NCI-H2107 treated with DMSO at 0.1 percent for 48 hours (cell line): ENCODE data around the gene NEK10.

ENCODE experiments used
- DNase-seq: peaks from one replicate; lab custom pipeline; 2025; ENCODE audit not compliant: unreplicated experiment; lab: John Stamatoyannopoulos, UW

The NEK10 gene

DNA sequence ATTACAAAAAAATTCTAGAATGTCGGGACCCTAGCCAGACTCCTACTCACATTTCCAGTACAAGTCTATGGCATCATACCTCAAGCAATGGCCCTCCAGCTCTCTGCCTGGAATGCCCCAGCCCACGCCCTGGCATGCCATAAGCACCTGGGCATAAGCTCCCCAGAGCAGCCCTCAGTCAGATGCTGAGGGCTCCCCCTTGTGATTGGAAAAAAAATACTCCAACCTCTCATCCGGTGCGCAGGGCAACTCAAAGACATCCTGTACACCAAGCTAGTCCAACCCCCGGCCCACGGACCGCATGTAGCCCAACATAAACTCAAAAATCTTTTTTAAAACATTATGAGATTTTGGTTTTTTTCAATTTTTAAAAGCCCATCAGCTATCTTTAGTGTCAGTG lies 115.4 kb downstream of the NEK10 start:
- peak; percentile 1 for DNase-seq

DNA sequence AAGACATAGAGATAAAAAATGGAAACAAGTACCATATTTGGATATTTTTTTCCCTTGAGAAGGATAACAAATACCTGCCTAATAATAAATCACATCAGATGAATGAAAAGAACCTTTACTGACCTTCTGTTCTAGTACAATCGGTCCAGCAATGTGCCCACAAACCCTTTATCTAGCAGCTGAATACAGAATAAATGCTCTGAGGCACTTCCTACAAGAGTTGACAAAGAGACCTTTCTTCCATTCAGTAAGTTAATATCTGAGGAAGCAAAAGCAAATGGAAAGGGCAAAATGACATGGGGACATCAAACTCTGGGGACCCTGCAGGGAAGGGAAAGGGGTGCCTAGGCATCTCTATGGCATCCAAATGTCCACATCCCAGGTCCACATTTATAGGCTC lies 115.8 kb downstream of the NEK10 start:
- DNase-seq: no peak

GRCh38 chr3:27252646-27253045 lies 116.5 kb downstream of the NEK10 start:
- no peak for DNase-seq

DNA sequence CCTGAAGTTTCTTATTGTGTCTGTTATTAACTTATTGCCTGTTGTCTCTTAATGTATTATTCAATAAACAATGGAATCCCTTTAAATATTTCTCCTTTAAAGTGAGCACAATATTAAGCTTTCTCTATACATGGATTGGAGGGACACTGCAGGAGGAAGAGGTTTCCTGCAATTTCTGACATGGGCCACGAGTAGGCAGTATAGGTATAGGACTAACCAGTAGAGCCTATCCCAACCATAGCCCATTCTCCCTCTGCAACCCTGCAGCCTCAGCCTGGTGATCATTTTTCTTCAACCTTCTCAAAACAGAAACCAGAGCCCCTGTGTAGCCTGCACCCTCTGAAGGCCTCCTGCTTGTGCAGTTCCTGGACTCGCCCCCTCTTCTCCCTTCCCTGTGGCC lies 124.8 kb downstream of the NEK10 start:
- no peak for DNase-seq

GRCh38 chr3:27239951-27240350 lies 129.2 kb downstream of the NEK10 start:
- no peak for DNase-seq

DNA sequence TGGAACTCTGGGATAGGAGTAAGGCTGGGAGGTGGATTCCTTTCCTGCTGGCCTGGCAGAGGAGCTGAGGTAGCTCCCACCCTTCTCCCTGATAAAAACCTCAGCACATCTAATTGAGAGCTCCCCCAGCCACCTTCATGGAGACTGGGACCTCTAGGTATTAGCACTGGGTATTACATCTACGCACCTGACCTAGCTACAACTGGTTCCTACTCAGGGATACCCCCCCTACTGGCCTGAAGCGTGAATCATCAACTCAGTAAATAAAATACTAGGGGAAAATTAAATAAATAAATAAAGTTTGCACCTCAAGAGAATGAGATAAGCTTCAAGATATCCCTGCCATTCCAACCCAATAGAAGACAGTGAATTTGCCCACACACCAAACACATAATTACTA lies 140.4 kb downstream of the NEK10 start:
- no peak for DNase-seq

DNA sequence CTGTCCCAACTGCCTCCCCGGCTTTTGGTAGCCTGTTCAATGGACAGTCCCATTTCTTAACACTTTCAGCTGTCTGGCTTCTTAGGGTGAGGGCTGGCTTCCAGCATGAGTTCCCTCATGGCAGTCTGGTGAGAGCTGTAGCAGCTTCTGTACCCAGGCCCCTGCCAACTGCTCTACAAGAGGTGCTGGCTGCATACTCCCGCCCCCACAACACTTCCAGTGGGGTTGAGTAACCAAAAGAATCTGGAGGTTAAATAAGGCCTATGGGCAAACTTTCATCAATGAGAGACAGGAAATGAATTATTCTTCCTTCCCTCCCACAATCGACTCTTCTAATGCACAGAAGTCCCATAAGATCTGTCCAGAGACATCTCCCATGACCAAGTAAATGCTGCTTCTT lies 145.0 kb downstream of the NEK10 start:
- DNase-seq: no peak

GRCh38 chr3:27221264-27221932 lies 147.8 kb downstream of the NEK10 start:
- DNase-seq: no peak

GRCh38 chr3:27220166-27220565 lies 149.0 kb downstream of the NEK10 start:
- DNase-seq: no peak

DNA sequence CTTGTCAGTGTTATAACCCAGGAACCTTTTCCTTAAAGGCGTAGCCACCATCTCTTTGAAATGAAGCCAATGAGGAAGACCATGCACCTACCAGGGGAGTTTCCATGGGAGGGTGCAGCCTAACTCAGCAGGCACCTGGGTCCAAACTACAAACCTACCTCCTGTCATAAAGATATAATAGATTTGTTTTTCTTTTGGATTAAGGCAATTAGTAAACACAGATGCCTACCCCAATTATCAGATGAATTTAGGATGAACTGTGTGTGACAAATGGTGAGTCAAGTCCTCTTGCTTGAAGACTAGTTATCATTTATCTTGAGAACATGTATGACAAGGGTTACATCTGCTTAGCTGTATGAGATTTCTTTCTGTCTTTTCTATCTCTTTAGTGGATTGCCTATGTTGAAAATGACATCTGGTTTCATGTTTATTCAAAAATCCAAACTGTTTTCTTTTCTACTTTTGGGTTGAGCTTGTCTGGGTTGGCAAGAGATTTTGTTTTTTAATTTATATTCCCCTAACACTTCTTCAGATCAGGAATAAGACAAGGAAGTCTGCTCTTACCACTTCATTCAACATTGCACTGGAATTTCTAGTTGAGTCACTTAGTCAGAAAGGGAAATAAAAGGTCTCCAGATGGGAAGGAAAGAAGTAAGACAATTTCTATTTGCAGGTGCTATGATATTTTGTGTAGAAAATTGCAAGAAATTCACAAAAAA lies 149.9 kb downstream of the NEK10 start:
- DNase-seq: no peak

DNA sequence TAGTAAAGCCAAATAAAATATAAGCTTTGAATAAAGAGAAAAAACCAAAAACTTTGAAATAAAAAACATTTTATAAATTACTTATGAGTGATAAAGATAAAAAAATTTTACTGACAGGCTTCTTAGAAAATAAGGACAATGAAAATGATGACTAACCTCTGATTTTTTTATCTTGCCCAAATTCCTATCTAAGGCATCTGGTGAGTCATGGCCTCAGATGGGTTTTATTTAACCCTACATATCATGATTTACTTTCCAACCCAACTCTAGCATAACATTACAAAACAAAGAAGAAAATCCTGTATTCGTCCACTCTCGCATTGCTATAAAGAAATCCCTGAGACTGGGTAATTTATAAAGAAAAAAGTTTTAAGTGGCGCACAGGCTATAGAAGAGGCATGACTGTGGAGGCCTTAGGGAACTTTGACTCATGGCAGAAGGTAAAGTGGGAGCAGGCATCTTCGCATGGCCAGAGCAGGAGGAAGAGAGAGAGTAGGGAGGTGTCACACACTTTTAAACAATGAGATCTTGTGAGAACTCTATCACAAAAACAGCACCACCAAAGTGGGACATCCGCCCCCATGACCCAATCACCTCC lies 152.1 kb downstream of the NEK10 start:
- no peak for DNase-seq

DNA sequence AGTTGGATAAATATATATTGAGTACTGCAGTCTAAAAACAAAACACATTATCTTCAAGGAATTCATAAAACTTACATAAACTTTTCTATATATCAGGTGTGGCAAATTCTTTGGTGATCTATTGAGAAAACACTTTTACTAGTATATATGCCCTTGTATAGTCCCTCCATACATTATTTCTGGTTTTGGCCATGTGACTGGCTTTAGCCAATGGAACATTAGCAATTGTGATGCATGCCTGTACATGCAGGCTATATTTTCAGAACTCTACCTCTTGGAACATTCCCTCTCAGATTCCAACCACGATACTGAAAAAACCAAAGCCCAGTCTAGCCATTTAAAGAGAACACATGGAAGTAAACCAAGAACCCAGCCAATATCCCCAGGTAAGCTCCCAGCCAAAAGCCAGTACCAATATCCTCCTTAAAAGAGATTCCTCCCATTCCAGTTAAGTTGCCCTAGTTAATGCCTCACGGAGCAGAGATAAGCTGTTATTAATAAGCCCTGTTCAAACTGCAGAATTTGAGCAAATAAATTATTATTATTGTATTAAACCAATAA lies 152.8 kb downstream of the NEK10 start:
- DNase-seq: no peak

DNA sequence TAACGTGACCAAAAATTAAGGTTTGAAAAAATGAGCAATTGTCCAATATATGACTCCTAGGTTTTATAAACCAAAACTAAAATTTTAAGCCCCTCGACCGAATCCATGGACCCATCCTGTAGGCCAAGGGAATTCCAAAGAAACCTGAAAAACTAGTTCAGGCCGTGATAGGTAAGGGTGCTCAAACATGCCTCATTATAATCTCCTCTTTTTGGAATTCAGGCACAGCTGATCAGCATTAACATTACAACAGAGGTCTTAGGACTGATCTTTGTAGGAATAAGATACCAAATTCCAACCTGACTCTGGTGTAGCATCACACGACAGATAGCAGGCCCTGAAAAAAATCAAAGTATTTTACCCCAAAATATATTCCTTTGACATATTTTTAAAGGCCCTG lies 155.7 kb downstream of the NEK10 start:
- no peak for DNase-seq

DNA sequence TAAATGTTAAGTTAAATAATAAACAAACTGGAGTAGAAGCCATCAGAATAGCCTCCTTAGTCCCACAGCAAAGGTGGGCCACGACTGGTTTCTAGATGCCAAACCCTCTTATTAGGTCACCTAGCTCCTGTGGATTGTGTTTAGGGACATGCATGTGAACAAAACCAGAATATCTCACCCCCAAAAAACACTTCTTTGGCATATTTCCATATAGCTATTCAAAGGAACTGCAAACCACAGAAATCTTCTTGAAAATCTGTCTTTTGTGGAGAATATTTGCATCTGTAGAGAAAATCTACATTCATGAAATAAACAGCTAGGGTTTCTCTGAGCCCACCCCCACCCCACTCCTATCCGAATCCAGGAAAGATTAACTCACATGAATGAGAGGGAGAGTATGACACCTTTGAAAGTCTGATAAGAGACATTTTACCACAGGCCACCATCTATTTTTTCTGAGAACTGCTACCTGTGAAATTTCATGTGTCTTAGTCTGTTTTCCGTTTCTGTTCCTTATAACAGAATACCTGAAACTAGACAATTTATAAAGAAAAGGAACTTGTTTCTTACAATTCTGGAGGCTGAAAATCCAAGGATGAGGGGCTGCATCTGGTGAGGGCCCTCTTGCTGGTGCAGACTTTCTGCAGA lies 159.4 kb downstream of the NEK10 start:
- no peak for DNase-seq

GRCh38 chr3:27208961-27209616 lies 160.1 kb downstream of the NEK10 start:
- DNase-seq: no peak

DNA sequence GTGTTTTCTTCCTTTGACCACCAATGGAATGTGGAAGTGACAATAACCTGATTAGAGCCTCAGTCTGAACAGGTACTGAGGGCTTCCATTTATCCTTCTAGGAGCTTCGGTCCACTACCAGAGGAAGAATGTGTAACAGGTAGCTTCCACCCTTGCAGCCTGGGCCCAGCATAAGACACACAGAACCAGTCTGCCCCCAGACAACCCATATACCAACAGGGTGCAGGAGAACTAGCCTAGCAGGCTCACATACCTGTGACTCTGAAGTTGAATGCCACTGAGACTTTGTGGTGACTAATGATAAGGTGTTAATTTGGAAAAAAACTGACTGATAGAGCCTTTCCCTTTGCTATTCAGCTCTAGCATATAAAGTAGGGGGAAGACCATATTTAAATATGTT lies 166.2 kb downstream of the NEK10 start:
- DNase-seq: no peak

- no peak for DNase-seq
Measured at GRCh38 chr3:27201492-27201891, 167.7 kb downstream of the NEK10 start.

- DNase-seq: no peak
Measured at GRCh38 chr3:27200721-27201489, 168.3 kb downstream of the NEK10 start.

DNA sequence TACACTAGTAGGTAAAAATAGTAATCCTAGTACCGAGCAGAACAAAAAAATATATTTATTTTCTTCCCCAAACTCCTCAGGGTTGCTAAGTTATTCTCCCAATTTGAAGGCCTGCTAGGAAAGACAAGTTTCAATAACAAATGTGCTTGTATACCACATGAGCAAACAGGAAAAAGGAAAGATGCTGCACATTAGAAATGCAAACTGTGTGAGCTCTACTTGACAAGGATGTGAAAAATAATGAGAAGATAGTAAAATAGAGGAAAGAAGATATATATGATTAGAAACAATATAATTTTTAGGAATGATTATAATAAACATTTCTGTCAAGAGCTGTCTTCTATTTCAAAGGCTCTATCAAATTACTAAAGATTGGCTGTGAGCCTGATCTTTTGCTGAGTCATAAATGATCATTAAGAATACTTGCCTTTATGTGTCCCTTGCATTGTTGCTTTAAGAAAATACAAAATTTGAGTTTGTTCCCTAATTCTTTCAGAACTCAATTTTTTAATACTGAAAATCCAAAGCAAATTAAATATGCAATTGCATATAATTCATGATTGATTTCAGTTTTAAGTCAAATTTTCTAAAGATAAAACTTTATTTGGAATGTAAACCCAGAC lies 174.2 kb downstream of the NEK10 start:
- no peak for DNase-seq

- no peak for DNase-seq
Measured at GRCh38 chr3:27193056-27193455, 176.1 kb downstream of the NEK10 start.
